HepG2 (cell line): ENCODE measurements around the gene ARAP1. TPM values are rescaled to one million over a fixed set of nuclear protein-coding genes. Genes with fewer than 3 reads are reported as not detected.

Source experiments
- FOXC1 ChIP-seq: sonication (generic); formaldehyde crosslinking; IDR thresholded peaks from 2 replicates; pipeline ENCODE4 v1.8.0; 2022; ENCODE audit warnings: mild to moderate bottlenecking, missing genetic modification reagents, borderline replicate concordance
- HNRNPK ChIP-seq: fragments of 200-400 bp; formaldehyde crosslinking; IDR thresholded peaks from 2 replicates; pipeline ENCODE4 v1.6.1; 2018; ENCODE audit warnings: low read length, low read depth, moderate library complexity, mild to moderate bottlenecking; ENCODE audit not compliant: poor library complexity, severe bottlenecking
- KLF9 ChIP-seq: IDR thresholded peaks from 2 replicates; pipeline ENCODE4 v1.6.1; 2016; ENCODE audit warnings: low read depth
- MAZ ChIP-seq, 2 experiments: sonication (generic) in 1 of 2; formaldehyde crosslinking in 1 of 2; IDR thresholded peaks; 2 replicates each; pipeline versions ENCODE4 v1.5.0 to v1.6.1; 2012 to 2020; ENCODE audit warnings: low read depth in 2 of 2, mild to moderate bottlenecking in 2 of 2, borderline replicate concordance in 1 of 2, improper control_type of control experiment in 1 of 2, low read length in 1 of 2, missing genetic modification reagents in 1 of 2, moderate library complexity in 1 of 2
- PCBP1 ChIP-seq: fragments of 200-400 bp; formaldehyde crosslinking; IDR thresholded peaks from 2 replicates; pipeline ENCODE4 v1.6.1; 2017; ENCODE audit warnings: mild to moderate bottlenecking, low read depth, low read length, borderline replicate concordance
- PHB2 ChIP-seq: fragments of 450-650 bp; IDR thresholded peaks from 2 replicates; pipeline ENCODE4 v1.6.1; 2018; ENCODE audit not compliant: partially characterized antibody
- SAP130 ChIP-seq: IDR thresholded peaks from 2 replicates; pipeline ENCODE4 v1.6.1; 2016; ENCODE audit warnings: low read depth
- SP2 ChIP-seq: sonication (generic); formaldehyde crosslinking; IDR thresholded peaks from 2 replicates; pipeline ENCODE4 v1.5.1; 2020; ENCODE audit warnings: mild to moderate bottlenecking, missing genetic modification reagents
- ZNF878 ChIP-seq: sonication (generic); formaldehyde crosslinking; IDR thresholded peaks from 2 replicates; pipeline ENCODE4 v1.8.1; 2023; ENCODE audit warnings: mild to moderate bottlenecking, missing genetic modification reagents, moderate library complexity
- polyA plus RNA-seq, 8 experiments: library from polyadenylated mRNA; depleted of rRNA in 3 of 8; stranded (reverse) in 7 of 8; unstranded in 1 of 8; fragments of >200 nt; fragmentation: Illumina TruSeq in 4 of 8; extraction: Trizol in 4 of 8; gene quantifications; 2 replicates each; pipeline versions ENCODE4 v1.2.1 to v1.2.3, GENCODE V29; 2011 to 2016; ENCODE audit warnings: low read depth in 4 of 8, missing spikeins in 1 of 8, mixed read lengths in 1 of 8; ENCODE audit not compliant: insufficient read depth in 1 of 8
- total RNA-seq, 5 experiments: library from RNA; depleted of rRNA; stranded (reverse); fragments of >200 nt; fragmentation: Illumina TruSeq; extraction: Trizol; gene quantifications; 2 replicates each; pipeline ENCODE4 v1.2.3, GENCODE V29; 2016; ENCODE audit warnings: low read depth in 1 of 5
- TF ChIP-seq, protein P1 (sequence below): conservative IDR thresholded peaks from 2 replicates; pipeline ENCODE4 v1.6.1; 2018; ENCODE audit warnings: missing genetic modification reagents
- TF ChIP-seq, protein P2 (sequence below), 2 experiments: sonication (generic) in 1 of 2; formaldehyde crosslinking in 1 of 2; IDR thresholded peaks; 2 replicates each; pipeline versions ENCODE4 v1.4.0 to v1.6.1; 2018 to 2020; ENCODE audit warnings: missing genetic modification reagents in 2 of 2, borderline replicate concordance in 1 of 2, low read depth in 1 of 2, mild to moderate bottlenecking in 1 of 2, missing biosample characterization in 1 of 2
- TF ChIP-seq, protein P3 (sequence below): sonication (generic); formaldehyde crosslinking; IDR thresholded peaks from 2 replicates; pipeline ENCODE4 v1.8.0; 2022; ENCODE audit warnings: mild to moderate bottlenecking, missing genetic modification reagents, borderline replicate concordance

The ARAP1 gene
- total and polyA plus RNA-seq, 2 of the 13 experiments (the other 11 are each of a cell fraction or from before 2014, with no cell fraction given): 43.2 to 55.5 TPM

DNA sequence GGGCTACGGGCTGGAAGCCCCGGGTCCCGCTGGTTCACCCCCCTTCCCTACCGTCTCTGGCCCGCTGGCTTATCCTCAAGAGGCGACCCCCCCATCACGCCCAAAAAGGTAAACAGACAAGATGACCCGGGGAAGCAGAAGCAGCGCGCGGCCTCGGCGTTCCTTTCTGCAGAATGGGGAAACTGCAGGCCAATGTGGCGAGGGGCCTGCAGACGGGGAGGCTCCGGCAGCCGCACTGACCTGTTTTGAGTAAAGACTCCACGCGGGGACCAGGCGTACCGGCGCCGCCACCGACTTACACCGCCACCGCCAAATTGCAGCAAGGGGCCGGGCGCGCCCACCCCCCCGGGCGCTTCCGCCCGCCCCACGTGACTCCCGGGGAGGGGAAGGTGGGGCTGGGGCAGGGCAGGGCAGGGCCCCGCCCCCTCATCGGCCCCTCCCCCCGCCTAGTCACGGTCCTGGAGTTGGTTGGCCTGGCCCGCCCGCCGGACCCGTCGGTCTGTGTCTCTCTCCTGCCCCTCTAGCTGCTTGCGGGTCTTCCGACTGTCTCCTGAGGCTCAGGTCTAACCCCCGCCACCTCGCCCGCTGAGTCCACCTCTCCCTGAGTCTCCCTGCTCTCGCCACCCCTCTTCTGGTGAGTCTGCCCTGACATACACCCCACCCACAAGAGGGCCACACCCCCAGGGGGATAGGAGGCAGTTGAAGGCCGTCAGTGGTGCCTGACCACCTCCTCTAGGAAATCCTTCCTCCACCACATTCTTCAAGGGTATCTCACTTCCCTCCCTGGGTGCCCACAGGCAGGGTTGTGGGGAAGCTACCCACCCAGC, at the start of gene ARAP1 (continued):
- 0 out of 2 replicates have a peak, but pooled peaks have one; percentile 37 for TF ChIP-seq SP2
- TF ChIP-seq KLF9: peak; percentile 55; the same call in 1 of the 2 replicates
- TF ChIP-seq MAZ (IDR thresholded peaks at IDR 0.05; ENCODE audit: borderline replicate concordance, low read depth, low read length): peak; percentile 37; the same call in 1 of the 2 replicates
- TF ChIP-seq MAZ (CRISPR knock-in tag; IDR thresholded peaks at IDR 0.05; ENCODE audit: low read depth): 0 out of 2 replicates have a peak, but pooled peaks have one; percentile 35
- TF ChIP-seq HNRNPK: peak; percentile 63
- TF ChIP-seq SAP130 (CRISPR knock-in tag): peak; percentile 73
- peak; percentile 43; the same call in 1 of the 2 replicates for TF ChIP-seq FOXC1
- TF ChIP-seq, protein P1, sequence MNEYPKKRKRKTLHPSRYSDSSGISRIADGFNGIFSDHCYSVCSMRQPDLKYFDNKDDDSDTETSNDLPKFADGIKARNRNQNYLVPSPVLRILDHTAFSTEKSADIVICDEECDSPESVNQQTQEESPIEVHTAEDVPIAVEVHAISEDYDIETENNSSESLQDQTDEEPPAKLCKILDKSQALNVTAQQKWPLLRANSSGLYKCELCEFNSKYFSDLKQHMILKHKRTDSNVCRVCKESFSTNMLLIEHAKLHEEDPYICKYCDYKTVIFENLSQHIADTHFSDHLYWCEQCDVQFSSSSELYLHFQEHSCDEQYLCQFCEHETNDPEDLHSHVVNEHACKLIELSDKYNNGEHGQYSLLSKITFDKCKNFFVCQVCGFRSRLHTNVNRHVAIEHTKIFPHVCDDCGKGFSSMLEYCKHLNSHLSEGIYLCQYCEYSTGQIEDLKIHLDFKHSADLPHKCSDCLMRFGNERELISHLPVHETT (CRISPR knock-in tag): 0 out of 2 replicates have a peak, but pooled peaks have one; percentile 16
- no peak for TF ChIP-seq ZNF878 (CRISPR knock-in tag)
- TF ChIP-seq PHB2: no peak
- TF ChIP-seq, protein P2, sequence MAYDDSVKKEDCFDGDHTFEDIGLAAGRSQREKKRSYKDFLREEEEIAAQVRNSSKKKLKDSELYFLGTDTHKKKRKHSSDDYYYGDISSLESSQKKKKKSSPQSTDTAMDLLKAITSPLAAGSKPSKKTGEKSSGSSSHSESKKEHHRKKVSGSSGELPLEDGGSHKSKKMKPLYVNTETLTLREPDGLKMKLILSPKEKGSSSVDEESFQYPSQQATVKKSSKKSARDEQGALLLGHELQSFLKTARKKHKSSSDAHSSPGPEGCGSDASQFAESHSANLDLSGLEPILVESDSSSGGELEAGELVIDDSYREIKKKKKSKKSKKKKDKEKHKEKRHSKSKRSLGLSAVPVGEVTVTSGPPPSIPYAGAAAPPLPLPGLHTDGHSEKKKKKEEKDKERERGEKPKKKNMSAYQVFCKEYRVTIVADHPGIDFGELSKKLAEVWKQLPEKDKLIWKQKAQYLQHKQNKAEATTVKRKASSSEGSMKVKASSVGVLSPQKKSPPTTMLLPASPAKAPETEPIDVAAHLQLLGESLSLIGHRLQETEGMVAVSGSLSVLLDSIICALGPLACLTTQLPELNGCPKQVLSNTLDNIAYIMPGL (CRISPR knock-in tag; IDR thresholded peaks at IDR 0.05; ENCODE audit: borderline replicate concordance in 1 of 2, low read depth in 1 of 2): peak in 1 of 2 experiments; percentile 30; a peak in 1 of 4 replicates
- 0 out of 2 replicates have a peak, but pooled peaks have one; percentile 31 for TF ChIP-seq PCBP1
- TF ChIP-seq, protein P3, sequence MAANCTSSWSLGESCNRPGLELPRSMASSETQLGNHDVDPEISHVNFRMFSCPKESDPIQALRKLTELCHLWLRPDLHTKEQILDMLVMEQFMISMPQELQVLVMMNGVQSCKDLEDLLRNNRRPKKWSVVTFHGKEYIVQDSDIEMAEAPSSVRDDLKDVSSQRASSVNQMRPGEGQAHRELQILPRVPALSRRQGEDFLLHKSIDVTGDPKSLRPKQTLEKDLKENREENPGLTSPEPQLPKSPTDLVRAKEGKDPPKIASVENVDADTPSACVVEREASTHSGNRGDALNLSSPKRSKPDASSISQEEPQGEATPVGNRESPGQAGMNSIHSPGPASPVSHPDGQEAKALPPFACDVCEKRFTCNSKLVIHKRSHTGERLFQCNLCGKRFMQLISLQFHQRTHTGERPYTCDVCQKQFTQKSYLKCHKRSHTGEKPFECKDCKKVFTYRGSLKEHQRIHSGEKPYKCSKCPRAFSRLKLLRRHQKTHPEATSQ (CRISPR knock-in tag): 0 out of 2 replicates have a peak, but pooled peaks have one; percentile 44
